ENCODE data around the gene SLC23A2. TPM values are rescaled to one million over a fixed set of nuclear protein-coding genes. Genes with fewer than 3 reads are reported as not detected.
"Not testable (repeated sequence)": the region's sequence is repeated elsewhere in the genome, so short reads cannot be mapped to it uniquely, and the experiment has no call there.

SLC23A2 gene
- total and polyA plus RNA-seq, 8 donors: 2.6 to 58.3 (median 6.4) TPM

GRCh38 chr20:4854561-4854901 is 146.8 kb downstream of the SLC23A2 start:
- Histone ChIP-seq H3K4me1 (peaks cover 0 to 10% (median 2%) of the 10 kb centered on the region in 4 donors), H3K4me3 (no peak overlapping the region), H3K27me3 (no peaks in the 10 kb centered on the region), H3K9me3 (no peaks in the 10 kb centered on the region), H3K36me3 (peaks cover 15 to 68% (median 65%) of the 10 kb centered on the region in 4 donors), H3K27ac (no peak overlapping the region)
- TF ChIP-seq CTCF (IDR thresholded peaks at IDR 0.05): no peak
- no peak for TF ChIP-seq POLR2AphosphoS5 (IDR thresholded peaks at IDR 0.05)
- TF ChIP-seq POLR2A (IDR thresholded peaks at IDR 0.05): no peak
- no peak for TF ChIP-seq EP300 (IDR thresholded peaks at IDR 0.05)
- WGBS, 5 donors: 95 to 100% (median 98%) methylated on average over 4 of the region's 4 CpGs
- intact Hi-C loops (cut with DNase I; ENCODE audit: low total_unique reads): no loop called here
- DNase-seq: no peak

- Histone ChIP-seq H3K4me3 (no peak overlapping the region), H3K27me3 (no peaks in the 10 kb centered on the region), H3K9me3 (no peaks in the 10 kb centered on the region), H3K4me1 (peaks cover 0 to 10% (median 2%) of the 10 kb centered on the region in 4 donors), H3K36me3 (peaks cover 9 to 62% (median 60%) of the 10 kb centered on the region in 4 donors), H3K27ac (no peak overlapping the region)
- DNase-seq: no peak
- 90 to 96% (median 94%) methylated on average over 9 of the region's 9 CpGs for WGBS, 5 donors
- TF ChIP-seq EP300 (IDR thresholded peaks at IDR 0.05) (no peak), POLR2AphosphoS5 (IDR thresholded peaks at IDR 0.05) (no peak), CTCF (IDR thresholded peaks at IDR 0.05) (no peak), POLR2A (IDR thresholded peaks at IDR 0.05) (no peak)
- intact Hi-C loops (cut with DNase I; ENCODE audit: low total_unique reads): no loop called here
These were observed 147.4 kb downstream of the SLC23A2 start for GRCh38 chr20:4853757-4854560.

DNA sequence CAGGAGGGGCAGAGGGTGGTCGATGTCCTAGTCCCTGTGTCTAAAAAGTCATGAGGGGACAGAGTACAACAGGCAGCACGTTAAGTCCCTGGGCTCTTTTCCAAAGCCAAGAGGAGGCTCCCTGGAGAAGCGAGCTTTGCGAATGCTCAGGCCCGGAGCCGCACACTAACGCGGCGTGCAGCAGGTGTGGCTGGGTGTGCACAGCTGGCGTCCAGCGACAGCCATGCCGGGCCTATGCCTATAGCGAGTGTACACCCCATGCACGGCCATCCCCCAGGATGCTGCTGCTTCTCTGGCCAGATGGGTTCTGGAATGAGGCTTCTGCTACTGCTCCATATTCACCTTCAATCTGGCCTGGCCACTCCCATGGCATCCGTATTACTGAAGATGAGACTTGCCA is 148.3 kb downstream of the SLC23A2 start:
- WGBS, 5 donors: 87 to 96% (median 94%) methylated on average over 15 of the region's 15 CpGs
- H3K36me3 ChIP-seq: peaks cover 3 to 53% (median 50%) of the 10 kb centered on the region in 4 donors
- peaks cover 0 to 10% (median 2%) of the 10 kb centered on the region in 4 donors for H3K4me1 ChIP-seq
- H3K4me3 ChIP-seq: no peak overlapping the region
- TF ChIP-seq POLR2AphosphoS5 (IDR thresholded peaks at IDR 0.05) (no peak), EP300 (IDR thresholded peaks at IDR 0.05) (no peak), POLR2A (IDR thresholded peaks at IDR 0.05) (no peak), CTCF (IDR thresholded peaks at IDR 0.05) (no peak)
- H3K9me3 ChIP-seq: no peaks in the 10 kb centered on the region
- no peak for DNase-seq
- H3K27me3 ChIP-seq: no peaks in the 10 kb centered on the region
- no peak overlapping the region for H3K27ac ChIP-seq
- intact Hi-C loops (cut with DNase I; ENCODE audit: low total_unique reads): no loop called here

DNA sequence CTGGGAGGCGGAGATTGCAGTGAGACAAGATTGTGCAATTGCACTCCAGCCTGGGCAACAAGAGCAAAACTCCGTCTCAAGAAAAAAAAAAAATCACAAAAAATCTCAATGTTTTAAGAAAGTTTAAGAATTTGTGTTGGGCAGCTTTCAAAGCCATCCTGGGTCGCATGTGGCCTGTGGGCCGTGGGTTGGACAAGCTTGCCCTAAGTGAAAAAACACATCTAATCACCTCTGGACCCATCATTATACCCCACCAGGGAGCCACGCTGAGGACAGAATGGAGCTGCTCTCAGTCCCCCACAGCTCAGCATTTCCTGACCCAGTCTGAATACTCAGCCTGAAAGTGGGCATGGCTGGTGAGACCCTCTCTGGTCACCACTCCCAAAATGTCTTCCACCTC is 150.3 kb downstream of the SLC23A2 start:
- H3K9me3 ChIP-seq: no peaks in the 10 kb centered on the region
- peaks cover 0 to 8% (median 2%) of the 10 kb centered on the region in 4 donors for H3K4me1 ChIP-seq
- TF ChIP-seq CTCF (IDR thresholded peaks at IDR 0.05): no peak
- no peak for TF ChIP-seq EP300 (IDR thresholded peaks at IDR 0.05)
- no peak for TF ChIP-seq POLR2A (IDR thresholded peaks at IDR 0.05)
- TF ChIP-seq POLR2AphosphoS5 (IDR thresholded peaks at IDR 0.05): no peak
- 88 to 97% (median 95%) methylated on average over 5 of the region's 5 CpGs for WGBS, 5 donors
- H3K4me3 ChIP-seq: no peak overlapping the region
- no peak for DNase-seq
- H3K27me3 ChIP-seq: no peaks in the 10 kb centered on the region
- intact Hi-C loops (cut with DNase I; ENCODE audit: low total_unique reads): no loop called here
- no peak overlapping the region for H3K27ac ChIP-seq
- H3K36me3 ChIP-seq: peaks cover 0 to 33% (median 30%) of the 10 kb centered on the region in 4 donors

- 93 to 99% (median 96%) methylated on average over 1 to 3 of the region's 3 CpGs for WGBS, 5 donors
- H3K9me3 ChIP-seq; H3K4me3 ChIP-seq; H3K27me3 ChIP-seq; H3K27ac ChIP-seq; intact Hi-C loops (cut with DNase I; ENCODE audit: low total_unique reads); DNase-seq; H3K4me1 ChIP-seq: not testable (repeated sequence)
- peaks cover 0 to 12% (median 10%) of the 10 kb centered on the region in 4 donors for H3K36me3 ChIP-seq
These were observed 152.5 kb downstream of the SLC23A2 start for GRCh38 chr20:4848829-4849228.

Measured in stomach (tissue), 9 donors.